Activated CD4-positive, alpha-beta T cell treated with anti-CD3 and anti-CD28 coated beads, Interleukin-2, amount 10 ng/mL, durations not matched to agents 7 days and 5 days (primary cell): ENCODE data around the gene SMURF1. TPM values are rescaled to one million over a fixed set of nuclear protein-coding genes. Genes with fewer than 3 reads are reported as not detected.

Experiments used
- CTCF ChIA-PET: fragments of 350-600 bp; sonication (Branson Sonifier 250); formaldehyde crosslinking; loops from one replicate; lab custom pipeline; 2021; ENCODE audit warnings: antibody characterized with exemption; lab: Charles Lee
- POLR2A ChIA-PET: fragments of 350-600 bp; sonication (Branson Sonifier 250); formaldehyde crosslinking; loops from one replicate; lab custom pipeline; 2021; ENCODE audit warnings: antibody characterized with exemption; lab: Charles Lee
- DNase-seq: peaks from one replicate; pipeline ENCODE4 v3.0.0-alpha.2; 2020
- H3K27ac Mint-ChIP-seq: one replicate; pipeline ENCODE4 v1.8.0; 2021; ENCODE audit warnings: mild to moderate bottlenecking, moderate library complexity, mixed read lengths
- H3K27me3 Mint-ChIP-seq: one replicate; pipeline ENCODE4 v1.8.0; 2021; ENCODE audit warnings: mixed read lengths
- H3K36me3 Mint-ChIP-seq: one replicate; pipeline ENCODE4 v1.8.0; 2021; ENCODE audit warnings: low read depth, mixed read lengths
- H3K4me1 Mint-ChIP-seq: one replicate; pipeline ENCODE4 v1.8.0; 2021; ENCODE audit warnings: mixed read lengths
- H3K4me3 Mint-ChIP-seq: one replicate; pipeline ENCODE4 v1.8.0; 2021; ENCODE audit warnings: mild to moderate bottlenecking, moderate library complexity, mixed read lengths
- H3K9me3 Mint-ChIP-seq: one replicate; pipeline ENCODE4 v1.8.0; 2021; ENCODE audit warnings: mixed read lengths
- total RNA-seq, 2 experiments: library from RNA; stranded (reverse); gene quantifications; one replicate each; pipeline ENCODE4 v1.2.3, GENCODE V29; 2021

Gene SMURF1
- total RNA-seq, 2 experiments from 2014 or later = 12.6 to 14.2 TPM

GRCh38 chr7:99004781-99005500 is 139.0 kb downstream of the SMURF1 start:
- Mint-ChIP-seq H3K4me1 (peaks cover 2% of the 10 kb centered on the region), H3K36me3 (peaks cover 40% of the 10 kb centered on the region), H3K9me3 (no peaks in the 10 kb centered on the region), H3K4me3 (no peak overlapping the region), H3K27me3 (no peaks in the 10 kb centered on the region), H3K27ac (no peak overlapping the region)
- POLR2A ChIA-PET = no interaction called here
- CTCF ChIA-PET = interaction anchor here (1.1 kb wide), 1 partner anchor 103 kb away, joined by 3 read pairs; no protein-coding TSS in a partner anchor
- no peak for DNase-seq

- Mint-ChIP-seq H3K36me3 (peaks cover 44% of the 10 kb centered on the region), H3K4me3 (no peak overlapping the region), H3K4me1 (peaks cover 2% of the 10 kb centered on the region), H3K27ac (no peak overlapping the region), H3K9me3 (no peaks in the 10 kb centered on the region), H3K27me3 (no peaks in the 10 kb centered on the region)
- ChIA-PET CTCF (no interaction called here), POLR2A (no interaction called here)
- DNase-seq = no peak
These were observed 139.7 kb downstream of the SMURF1 start for GRCh38 chr7:99004216-99004615.

GRCh38 chr7:99003419-99003818 is 140.5 kb downstream of the SMURF1 start:
- Mint-ChIP-seq H3K4me1 (peaks cover 2% of the 10 kb centered on the region), H3K27ac (no peak overlapping the region), H3K4me3 (no peak overlapping the region), H3K36me3 (peaks cover 45% of the 10 kb centered on the region), H3K9me3 (no peaks in the 10 kb centered on the region), H3K27me3 (no peaks in the 10 kb centered on the region)
- CTCF ChIA-PET = no interaction called here
- DNase-seq = no peak
- POLR2A ChIA-PET = no interaction called here

- H3K27ac Mint-ChIP-seq = no peak overlapping the region
- H3K4me1 Mint-ChIP-seq = peaks cover 2% of the 10 kb centered on the region
- no peak for DNase-seq
- no peak overlapping the region for H3K4me3 Mint-ChIP-seq
- H3K27me3 Mint-ChIP-seq = no peaks in the 10 kb centered on the region
- ChIA-PET POLR2A (no interaction called here), CTCF (no interaction called here)
- H3K36me3 Mint-ChIP-seq = peaks cover 45% of the 10 kb centered on the region
- H3K9me3 Mint-ChIP-seq = no peaks in the 10 kb centered on the region
These were observed 141.1 kb downstream of the SMURF1 start for GRCh38 chr7:99002827-99003212.

- CTCF ChIA-PET = no interaction called here
- Mint-ChIP-seq H3K4me3 (no peak overlapping the region), H3K4me1 (peaks cover 2% of the 10 kb centered on the region), H3K27ac (peak overlapping the region; percentile 52), H3K9me3 (no peaks in the 10 kb centered on the region), H3K36me3 (peaks cover 45% of the 10 kb centered on the region), H3K27me3 (no peaks in the 10 kb centered on the region)
- DNase-seq = no peak
- POLR2A ChIA-PET = no interaction called here
These were observed 141.6 kb downstream of the SMURF1 start for GRCh38 chr7:99002148-99002826.

GRCh38 chr7:99001482-99002147 is 142.3 kb downstream of the SMURF1 start:
- Mint-ChIP-seq H3K4me1 (peaks cover 2% of the 10 kb centered on the region), H3K36me3 (peaks cover 40% of the 10 kb centered on the region), H3K27me3 (no peaks in the 10 kb centered on the region), H3K4me3 (no peak overlapping the region), H3K9me3 (no peaks in the 10 kb centered on the region), H3K27ac (peak overlapping the region; percentile 52)
- ChIA-PET CTCF (no interaction called here), POLR2A (no interaction called here)
- no peak for DNase-seq

- no peak overlapping the region for H3K27ac Mint-ChIP-seq
- H3K4me3 Mint-ChIP-seq = no peak overlapping the region
- H3K27me3 Mint-ChIP-seq = no peaks in the 10 kb centered on the region
- DNase-seq = no peak
- ChIA-PET POLR2A (no interaction called here), CTCF (no interaction called here)
- H3K9me3 Mint-ChIP-seq = no peaks in the 10 kb centered on the region
- peaks cover 5% of the 10 kb centered on the region for H3K4me1 Mint-ChIP-seq
- peaks cover 39% of the 10 kb centered on the region for H3K36me3 Mint-ChIP-seq
These were observed 142.9 kb downstream of the SMURF1 start for GRCh38 chr7:99000904-99001465.

GRCh38 chr7:99000196-99000903 is 143.6 kb downstream of the SMURF1 start:
- H3K4me1 Mint-ChIP-seq = peaks cover 8% of the 10 kb centered on the region
- no peak overlapping the region for H3K27ac Mint-ChIP-seq
- no peak for DNase-seq
- ChIA-PET POLR2A (no interaction called here), CTCF (no interaction called here)
- no peak overlapping the region for H3K4me3 Mint-ChIP-seq
- no peaks in the 10 kb centered on the region for H3K9me3 Mint-ChIP-seq
- H3K27me3 Mint-ChIP-seq = no peaks in the 10 kb centered on the region
- H3K36me3 Mint-ChIP-seq = peaks cover 39% of the 10 kb centered on the region

- Mint-ChIP-seq H3K9me3 (no peaks in the 10 kb centered on the region), H3K27ac (no peak overlapping the region), H3K4me1 (peaks cover 8% of the 10 kb centered on the region), H3K36me3 (peaks cover 39% of the 10 kb centered on the region), H3K4me3 (no peak overlapping the region), H3K27me3 (no peaks in the 10 kb centered on the region)
- no peak for DNase-seq
- ChIA-PET CTCF (interaction anchor here (0.8 to 1.5 kb wide), 4 partner anchors 11 to 53 kb away, joined by 3 read pairs; no protein-coding TSS in a partner anchor), POLR2A (no interaction called here)
These were observed 144.8 kb downstream of the SMURF1 start for GRCh38 chr7:98998821-98999725.

GRCh38 chr7:98997846-98998245 is 146.1 kb downstream of the SMURF1 start:
- H3K9me3 Mint-ChIP-seq = no peaks in the 10 kb centered on the region
- H3K4me1 Mint-ChIP-seq = peaks cover 8% of the 10 kb centered on the region
- H3K27ac Mint-ChIP-seq = no peak overlapping the region
- ChIA-PET POLR2A (no interaction called here), CTCF (no interaction called here)
- H3K4me3 Mint-ChIP-seq = no peak overlapping the region
- H3K36me3 Mint-ChIP-seq = peaks cover 40% of the 10 kb centered on the region
- DNase-seq = no peak
- H3K27me3 Mint-ChIP-seq = no peaks in the 10 kb centered on the region

GRCh38 chr7:98996150-98996552 is 147.8 kb downstream of the SMURF1 start:
- DNase-seq = no peak
- CTCF ChIA-PET = interaction anchor here (1.1 kb wide), 1 partner anchor 40 kb away, joined by 3 read pairs; no protein-coding TSS in a partner anchor
- no peak overlapping the region for H3K27ac Mint-ChIP-seq
- H3K36me3 Mint-ChIP-seq = peaks cover 48% of the 10 kb centered on the region
- POLR2A ChIA-PET = no interaction called here
- H3K4me1 Mint-ChIP-seq = peaks cover 11% of the 10 kb centered on the region
- no peak overlapping the region for H3K4me3 Mint-ChIP-seq
- H3K9me3 Mint-ChIP-seq = no peaks in the 10 kb centered on the region
- no peaks in the 10 kb centered on the region for H3K27me3 Mint-ChIP-seq
